ENCODE results near the gene ITGB1BP2. TPM values are rescaled to one million over a fixed set of nuclear protein-coding genes. Genes with fewer than 3 reads are reported as not detected.
A peak's percentile ranks its signal among the peaks of the same experiment; 100 is the strongest.

ITGB1BP2 gene
- total and polyA plus RNA-seq, 2 of the 13 experiments (the other 11 are each of a cell fraction or from before 2014, with no cell fraction given): 0.90 to 2.2 TPM

DNA sequence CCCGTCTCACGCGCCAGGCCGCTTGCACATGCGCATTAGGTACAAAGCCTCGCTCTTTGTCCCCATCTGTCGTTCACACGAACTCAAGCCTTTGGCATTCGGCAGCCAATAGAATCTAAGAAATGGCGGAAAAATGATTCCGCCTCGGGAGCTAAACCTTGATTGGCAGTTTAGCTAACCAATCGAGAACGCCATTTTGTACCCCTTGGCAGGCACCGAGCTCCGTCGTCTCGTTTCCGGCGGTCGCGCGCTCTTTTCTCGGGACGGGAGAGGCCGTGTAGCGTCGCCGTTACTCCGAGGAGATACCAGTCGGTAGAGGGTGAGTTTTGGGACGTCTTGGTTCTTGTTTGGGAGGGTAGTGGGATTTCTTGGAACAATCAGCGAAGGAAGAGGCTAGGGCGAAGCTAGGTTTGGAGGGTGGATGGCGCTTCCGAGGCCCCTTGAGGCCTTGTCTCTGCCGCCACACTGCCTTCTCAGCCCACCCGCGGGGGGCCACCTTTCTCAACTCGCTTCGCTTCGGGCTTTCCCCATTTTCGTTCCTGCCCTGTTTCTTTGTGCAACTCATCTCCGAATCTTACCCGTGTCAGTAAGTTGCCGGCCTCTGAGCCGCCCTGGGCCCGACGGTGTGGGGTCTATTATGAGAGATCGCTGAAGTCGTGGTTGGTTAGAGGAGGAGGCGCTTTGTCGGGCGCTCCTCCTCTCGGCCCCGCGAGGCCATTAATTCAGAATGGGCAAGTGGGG, 18.0 kb upstream of the ITGB1BP2 start, which contains the start of gene NONO (continued):
- TF ChIP-seq, protein P1, sequence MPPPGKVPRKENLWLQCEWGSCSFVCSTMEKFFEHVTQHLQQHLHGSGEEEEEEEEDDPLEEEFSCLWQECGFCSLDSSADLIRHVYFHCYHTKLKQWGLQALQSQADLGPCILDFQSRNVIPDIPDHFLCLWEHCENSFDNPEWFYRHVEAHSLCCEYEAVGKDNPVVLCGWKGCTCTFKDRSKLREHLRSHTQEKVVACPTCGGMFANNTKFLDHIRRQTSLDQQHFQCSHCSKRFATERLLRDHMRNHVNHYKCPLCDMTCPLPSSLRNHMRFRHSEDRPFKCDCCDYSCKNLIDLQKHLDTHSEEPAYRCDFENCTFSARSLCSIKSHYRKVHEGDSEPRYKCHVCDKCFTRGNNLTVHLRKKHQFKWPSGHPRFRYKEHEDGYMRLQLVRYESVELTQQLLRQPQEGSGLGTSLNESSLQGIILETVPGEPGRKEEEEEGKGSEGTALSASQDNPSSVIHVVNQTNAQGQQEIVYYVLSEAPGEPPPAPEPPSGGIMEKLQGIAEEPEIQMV (CRISPR knock-in tag; IDR thresholded peaks at IDR 0.05; ENCODE audit: low read depth): no peak
- no peak for TF ChIP-seq KDM4B (CRISPR knock-in tag; IDR thresholded peaks at IDR 0.05)
- TF ChIP-seq SRSF9 (IDR thresholded peaks at IDR 0.05; ENCODE audit: borderline replicate concordance, insufficient read depth, low read depth, low read length, poor library complexity, severe bottlenecking): no peak
- no peak for TF ChIP-seq JARID2 (CRISPR knock-in tag; IDR thresholded peaks at IDR 0.05; ENCODE audit: insufficient replicate concordance)
- TF ChIP-seq HMG20A (CRISPR knock-in tag; IDR thresholded peaks at IDR 0.05; ENCODE audit: borderline replicate concordance): no peak
- no peak for TF ChIP-seq SP1 (IDR thresholded peaks at IDR 0.05)
- TF ChIP-seq SP1 (CRISPR knock-in tag; IDR thresholded peaks at IDR 0.05): no peak
- TF ChIP-seq, protein P2, sequence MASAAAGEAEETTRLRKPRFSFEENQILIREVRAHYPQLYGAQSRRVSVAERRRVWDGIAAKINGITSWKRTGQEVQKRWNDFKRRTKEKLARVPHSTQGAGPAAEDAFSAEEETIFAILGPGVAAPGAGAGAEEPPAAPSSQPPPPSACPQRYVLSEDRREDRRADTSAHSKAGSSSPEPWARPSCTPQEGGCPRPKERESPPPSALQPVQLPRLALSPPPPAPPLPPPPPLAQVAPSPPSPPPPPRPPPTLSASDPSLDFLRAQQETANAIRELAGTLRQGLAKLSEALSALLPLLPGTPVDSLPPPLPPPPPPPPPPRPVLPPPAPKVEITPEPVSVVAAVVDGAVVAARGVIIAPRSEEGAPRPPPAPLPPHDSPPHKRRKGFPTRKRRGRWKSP (CRISPR knock-in tag; IDR thresholded peaks at IDR 0.05): no peak
- TF ChIP-seq, protein P3, sequence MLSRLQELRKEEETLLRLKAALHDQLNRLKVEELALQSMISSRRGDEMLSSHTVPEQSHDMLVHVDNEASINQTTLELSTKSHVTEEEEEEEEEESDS (CRISPR knock-in tag; IDR thresholded peaks at IDR 0.05; ENCODE audit: borderline replicate concordance): no peak
- TF ChIP-seq ATF1 (CRISPR knock-in tag; IDR thresholded peaks at IDR 0.05): peak; percentile 72
- no peak for TF ChIP-seq IRF2 (CRISPR knock-in tag; IDR thresholded peaks at IDR 0.05)
- TF ChIP-seq JUND (CRISPR knock-in tag; IDR thresholded peaks at IDR 0.05): no peak
- no peak for TF ChIP-seq ZBED4 (CRISPR knock-in tag; IDR thresholded peaks at IDR 0.05; ENCODE audit: borderline replicate concordance)
- no peak for TF ChIP-seq TRAFD1 (CRISPR knock-in tag; IDR thresholded peaks at IDR 0.05; ENCODE audit: borderline replicate concordance)
- TF ChIP-seq GATA4 (IDR thresholded peaks at IDR 0.05; ENCODE audit: borderline replicate concordance, low read depth): no peak
- TF ChIP-seq TCF7 (IDR thresholded peaks at IDR 0.05; ENCODE audit: low read depth): no peak
- 0 out of 2 replicates have a peak, but pooled peaks have one; percentile 41 for TF ChIP-seq KDM5B (CRISPR knock-in tag; IDR thresholded peaks at IDR 0.05; ENCODE audit: borderline replicate concordance)
- TF ChIP-seq KLF12 (CRISPR knock-in tag; IDR thresholded peaks at IDR 0.05; ENCODE audit: borderline replicate concordance): no peak
- TF ChIP-seq AHR (CRISPR knock-in tag; IDR thresholded peaks at IDR 0.05): no peak
- no peak for TF ChIP-seq ZSCAN21 (CRISPR knock-in tag; IDR thresholded peaks at IDR 0.05; ENCODE audit: borderline replicate concordance)
